HG03135 (cell line): ENCODE data around the gene VOPP1.
A peak's percentile ranks its signal among the peaks of the same experiment; 100 is the strongest.
"Not testable (repeated sequence)": the region's sequence is repeated elsewhere in the genome, so short reads cannot be mapped to it uniquely, and the experiment has no call there.

Experiments used
- ATAC-seq: cut with Tn5 transposase; IDR thresholded peaks from one replicate; pipeline ENCODE4 v1.9.1; 2021; ENCODE audit warnings: mild to moderate bottlenecking, moderate library complexity; ENCODE audit not compliant: unreplicated experiment

VOPP1 gene, protein sequence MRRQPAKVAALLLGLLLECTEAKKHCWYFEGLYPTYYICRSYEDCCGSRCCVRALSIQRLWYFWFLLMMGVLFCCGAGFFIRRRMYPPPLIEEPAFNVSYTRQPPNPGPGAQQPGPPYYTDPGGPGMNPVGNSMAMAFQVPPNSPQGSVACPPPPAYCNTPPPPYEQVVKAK

DNA sequence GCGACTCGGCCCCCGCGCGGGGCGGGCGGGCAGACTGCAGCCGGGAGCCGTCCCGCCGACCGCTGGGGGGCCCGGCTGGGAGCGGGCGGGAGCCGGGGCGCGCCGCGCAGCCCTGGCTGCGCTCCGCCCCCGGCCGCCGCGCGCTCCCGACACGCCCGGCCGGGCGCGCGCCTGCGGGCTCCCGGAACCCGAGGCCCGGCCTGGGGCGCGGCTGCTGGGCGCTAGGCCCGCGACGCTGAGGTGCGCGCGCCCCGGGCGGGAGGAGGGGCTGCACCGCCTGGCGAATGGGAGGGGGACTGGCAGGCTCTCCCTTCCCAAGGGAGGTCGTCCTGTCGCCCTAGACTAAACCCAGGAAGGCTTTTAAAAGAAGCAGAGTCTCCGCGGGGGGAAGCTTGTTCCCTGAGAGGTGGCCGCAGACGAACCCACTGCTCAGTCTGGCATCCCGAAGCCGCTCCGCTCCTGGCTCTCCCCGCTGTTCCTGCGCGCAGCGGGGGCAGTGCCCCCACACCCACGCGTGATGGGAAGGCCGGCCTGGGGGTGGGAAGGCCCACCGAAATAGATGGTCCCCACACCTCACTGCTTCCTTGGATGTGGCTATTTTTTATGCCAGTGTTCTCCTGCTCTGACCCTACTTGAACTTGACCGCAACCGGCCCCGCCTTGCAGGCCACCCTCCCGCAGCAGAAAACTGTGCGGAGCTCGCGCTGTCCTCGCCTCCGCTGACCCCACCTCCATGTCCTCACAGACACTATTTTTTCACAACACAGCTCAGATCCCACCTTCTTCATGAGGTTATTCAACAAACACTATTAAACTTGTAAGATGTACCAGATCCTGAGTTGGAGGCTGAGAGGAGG lies at the start of gene VOPP1:
Gene VOPP1, minus strand, starts transcription at position 125 of the 856 bp plus-strand sequence. CDS start 178 bp downstream, outside the sequence.
- peak; percentile 47 for ATAC-seq

DNA sequence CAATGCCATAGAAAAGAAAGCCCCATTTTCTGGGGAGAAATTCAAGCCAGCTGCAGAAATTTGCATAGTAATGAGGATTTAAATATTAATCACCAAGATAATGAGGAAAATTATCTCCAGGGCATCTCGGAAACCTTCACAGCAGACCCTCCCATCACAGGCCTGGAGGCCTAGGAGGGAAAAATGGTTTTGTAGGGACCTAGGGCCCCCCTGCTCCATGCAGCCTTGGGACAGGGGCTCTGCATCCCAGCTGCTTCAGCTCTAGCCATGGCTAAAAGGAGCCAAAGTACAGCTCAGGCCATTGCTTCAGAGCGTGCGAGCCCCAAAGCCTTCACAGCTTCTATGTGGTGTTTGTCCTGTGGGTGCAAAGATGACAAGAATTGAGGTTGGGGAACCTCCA lies 46.6 kb upstream of the VOPP1 start:
- ATAC-seq = no peak

DNA sequence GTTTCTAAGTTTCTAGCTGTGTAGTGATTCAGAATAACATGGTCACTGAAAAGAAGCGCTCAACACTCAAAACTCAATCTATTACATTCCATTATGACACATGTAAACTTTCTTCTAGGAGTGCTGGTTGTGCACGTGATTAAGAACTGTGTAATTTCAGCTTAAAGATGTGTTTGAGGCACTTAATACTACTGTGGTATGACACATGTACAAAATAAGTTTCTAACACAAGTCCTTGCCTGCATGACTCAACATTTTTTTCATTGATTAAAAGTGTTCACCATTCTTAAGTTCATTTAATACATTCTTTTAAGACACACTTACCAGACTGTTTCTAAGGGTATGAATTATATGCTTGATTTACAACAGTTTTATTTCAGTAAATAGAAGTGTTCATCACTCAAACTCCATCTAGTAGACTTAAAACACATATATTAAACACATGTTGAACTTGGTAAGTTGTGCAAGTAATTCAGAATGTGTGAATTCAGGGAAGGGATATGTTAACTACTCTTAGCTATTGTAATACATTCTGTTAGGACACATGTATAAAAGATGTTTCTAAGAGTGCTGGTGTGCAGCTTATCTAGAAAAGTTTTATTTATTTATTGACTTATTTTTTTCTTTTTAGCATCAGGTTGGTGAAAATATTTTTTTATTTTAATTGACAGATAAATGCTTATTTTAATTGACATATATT lies 42.2 kb upstream of the VOPP1 start:
- not testable (repeated sequence) for ATAC-seq

DNA sequence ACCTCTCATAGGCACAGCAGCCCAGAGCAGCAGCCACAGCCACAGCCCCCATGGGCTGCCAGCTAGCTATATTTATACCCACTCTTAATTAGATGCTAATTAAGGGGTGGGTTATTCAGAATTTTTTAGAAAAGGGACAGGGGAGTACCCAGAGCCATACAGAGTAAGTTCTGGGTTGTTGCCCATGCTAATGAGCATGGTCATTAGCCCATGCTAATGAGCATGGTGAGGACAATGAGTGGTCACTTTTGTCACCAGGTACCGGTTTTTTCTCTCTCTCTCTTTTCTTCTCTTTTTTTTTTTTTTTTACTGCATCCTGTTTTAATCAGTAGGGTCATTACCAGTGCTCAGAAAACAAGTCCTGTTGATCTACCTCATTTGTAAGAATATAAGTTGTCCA lies 37.4 kb upstream of the VOPP1 start:
- ATAC-seq = not testable (repeated sequence)

DNA sequence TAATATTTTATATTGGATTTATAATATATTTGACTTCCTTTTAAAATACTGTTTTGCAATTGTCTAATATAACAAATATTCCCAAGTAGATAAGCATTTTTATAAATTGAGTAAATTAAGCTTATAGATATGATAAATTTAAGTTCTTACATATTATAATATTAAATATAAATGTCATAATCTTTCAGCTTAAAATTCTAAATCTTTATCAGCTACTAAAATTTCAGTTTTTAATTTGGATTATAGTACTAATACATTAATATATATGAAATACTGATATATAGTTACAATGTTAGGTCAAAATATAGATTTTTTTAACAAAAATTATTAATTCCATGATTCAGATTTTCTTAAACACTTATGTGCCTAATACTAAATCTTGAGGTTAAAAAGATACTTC lies 33.4 kb upstream of the VOPP1 start:
- not testable (repeated sequence) for ATAC-seq

DNA sequence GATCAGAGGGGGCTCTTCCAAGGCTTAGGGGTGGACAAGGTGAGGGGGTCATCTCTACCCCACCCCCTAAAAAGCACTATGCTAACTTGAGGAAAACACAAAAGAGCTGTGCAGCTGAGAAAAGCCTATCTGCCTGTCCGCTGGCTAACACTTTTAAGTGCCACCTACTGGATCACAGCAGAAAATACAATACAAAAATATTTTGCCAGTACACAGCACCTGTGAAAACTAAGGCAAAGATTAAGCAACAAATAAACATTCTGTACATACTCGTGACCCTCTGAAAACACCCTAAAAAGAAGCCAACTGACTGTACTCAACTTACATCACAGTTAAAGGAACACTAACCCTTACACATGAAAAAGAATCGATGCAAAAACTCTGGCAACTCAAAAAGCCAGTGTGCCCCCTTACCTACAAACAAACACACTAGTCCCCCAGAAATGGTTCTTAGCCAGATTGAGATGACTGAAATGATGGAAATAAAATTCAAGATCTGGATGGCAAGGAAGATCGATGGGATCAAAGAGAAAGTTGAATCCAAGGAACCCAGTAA lies 25.7 kb upstream of the VOPP1 start:
- ATAC-seq = not testable (repeated sequence)

DNA sequence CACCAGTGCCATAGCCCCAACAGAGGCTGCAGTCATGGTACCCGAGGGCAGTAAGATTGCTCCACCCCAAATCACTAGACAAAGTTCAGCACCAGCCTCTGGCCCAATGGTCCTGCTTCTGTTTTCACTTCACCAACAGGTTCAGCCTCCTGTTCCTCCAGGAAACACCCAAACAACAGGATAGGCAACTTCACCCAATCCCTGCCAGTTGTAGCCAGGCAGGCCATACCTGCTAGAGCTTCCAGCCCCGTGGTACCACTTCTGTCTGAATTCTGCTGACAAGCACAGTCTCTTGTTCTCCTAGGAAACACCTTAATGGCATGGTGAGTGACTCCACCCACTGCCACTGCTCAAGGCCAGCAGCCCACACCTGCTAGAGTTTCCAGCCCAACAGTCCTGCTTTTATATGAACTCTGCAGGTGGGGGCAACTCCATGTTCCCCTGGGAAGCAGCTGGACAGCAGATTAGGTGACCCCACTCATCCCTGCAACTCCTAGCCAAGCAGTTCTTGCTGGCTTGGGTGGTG lies 25.0 kb upstream of the VOPP1 start:
- not testable (repeated sequence) for ATAC-seq

DNA sequence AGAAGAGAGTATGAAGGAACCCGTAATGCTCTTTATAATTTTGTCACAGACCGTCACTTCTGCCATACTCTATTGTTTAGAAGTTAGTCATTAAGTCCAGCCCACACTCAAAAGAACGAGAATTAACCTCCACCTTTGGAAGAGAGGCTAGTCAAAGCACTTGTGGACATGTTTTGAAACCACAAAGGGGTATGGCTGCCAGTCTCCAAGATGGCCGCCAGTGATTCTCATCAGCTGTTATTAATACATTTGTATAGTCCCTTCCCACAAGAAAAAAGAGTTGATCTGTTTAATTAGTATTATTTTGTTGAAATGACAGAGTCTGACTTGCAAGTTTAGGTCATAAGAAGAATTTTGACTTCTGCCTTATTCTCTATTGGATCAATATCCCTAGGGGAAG lies 23.2 kb upstream of the VOPP1 start:
- no peak for ATAC-seq

DNA sequence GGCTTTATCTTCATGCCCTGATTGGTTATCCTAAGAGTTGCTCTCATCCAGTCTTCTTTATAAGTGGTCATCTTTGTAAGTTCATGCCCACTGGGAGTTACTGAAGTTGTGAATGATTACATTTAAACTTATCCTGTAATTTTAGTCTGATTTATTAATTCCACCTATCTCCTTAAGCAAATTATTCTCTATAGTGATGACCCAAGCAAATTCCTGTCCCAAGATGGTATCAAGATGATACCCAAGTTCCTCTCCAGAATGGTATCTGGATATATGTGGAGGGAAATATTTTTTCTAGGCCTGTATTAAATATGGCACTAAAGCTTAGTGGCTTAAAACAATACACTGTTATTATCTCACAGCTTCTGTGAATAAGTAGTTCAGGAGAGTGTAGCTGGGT lies 22.6 kb upstream of the VOPP1 start:
- ATAC-seq = no peak

DNA sequence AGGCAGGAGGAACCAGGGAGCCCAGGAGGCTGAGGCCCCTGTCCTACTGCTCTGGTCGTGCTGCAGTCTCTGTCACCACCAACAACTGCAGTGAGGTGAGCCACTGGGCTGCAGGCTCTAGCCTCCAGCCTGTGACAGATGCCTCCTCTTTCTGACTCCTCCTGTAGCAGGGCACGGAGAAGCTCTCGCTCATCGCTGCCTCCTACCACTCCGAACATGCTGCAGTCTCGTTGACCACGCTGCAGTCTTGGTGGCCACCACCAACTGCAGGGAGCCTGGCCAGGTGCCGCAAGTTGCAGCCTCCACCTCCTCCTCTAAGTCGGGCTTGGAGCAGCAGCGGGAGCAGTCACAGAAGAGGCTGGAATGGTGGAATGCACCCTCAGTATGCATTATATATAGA lies 22.1 kb upstream of the VOPP1 start:
- ATAC-seq = no peak

DNA sequence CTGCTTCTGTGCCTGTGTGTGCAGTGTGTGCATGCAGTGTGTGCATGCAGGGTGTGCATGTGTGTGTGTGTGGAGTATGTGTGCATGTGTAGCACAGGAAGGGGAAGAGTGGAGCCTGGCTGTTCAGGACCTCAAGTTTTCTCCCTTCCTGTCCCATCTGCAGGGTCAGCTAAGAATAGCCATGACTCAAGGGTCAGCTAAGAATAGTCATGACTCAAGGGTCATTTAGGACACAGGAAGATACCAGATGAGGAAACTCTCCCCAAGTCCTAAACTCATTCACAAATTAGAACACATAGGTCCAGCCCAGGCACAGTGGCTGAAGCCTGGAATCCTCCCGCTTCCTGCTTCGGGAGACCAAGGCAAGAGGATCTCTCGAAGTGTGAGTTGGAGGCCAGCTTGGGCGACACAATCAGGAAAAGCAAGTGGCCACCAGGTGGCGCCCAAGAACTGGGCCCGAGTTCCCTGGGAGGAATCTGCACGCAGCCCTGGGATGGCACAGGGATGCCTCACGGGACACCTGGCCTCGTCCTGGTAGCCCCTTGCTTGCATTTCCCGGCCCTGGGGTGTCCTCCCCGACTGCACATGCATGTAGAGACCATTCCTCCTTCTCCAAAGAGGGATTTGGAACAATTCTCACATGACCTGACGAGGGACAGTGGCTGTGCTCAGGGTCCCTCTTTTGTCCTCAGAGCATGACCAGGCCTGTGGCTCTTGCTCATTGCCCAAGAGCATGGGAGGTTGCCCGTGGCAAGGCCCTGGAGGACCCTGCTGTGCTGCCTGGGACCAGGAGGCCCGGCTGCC lies 21.4 kb upstream of the VOPP1 start:
- ATAC-seq = peak; percentile 48

DNA sequence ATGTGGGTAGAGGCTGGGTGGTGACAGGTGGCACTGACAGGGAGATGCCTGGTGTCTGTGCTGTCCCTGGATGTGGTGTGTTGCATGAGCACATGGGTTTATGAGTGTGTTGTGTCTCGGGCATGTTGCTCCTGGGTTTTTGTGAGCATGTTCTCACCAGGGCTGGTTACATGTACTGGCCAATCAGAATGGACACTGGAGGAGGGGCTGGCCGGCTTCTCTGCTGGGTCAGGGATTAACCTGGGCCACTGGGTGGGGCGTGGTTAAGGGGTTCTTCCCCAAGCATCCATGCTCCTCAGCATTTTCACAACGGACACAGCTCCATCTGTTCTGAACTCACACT lies 20.8 kb upstream of the VOPP1 start:
- no peak for ATAC-seq

DNA sequence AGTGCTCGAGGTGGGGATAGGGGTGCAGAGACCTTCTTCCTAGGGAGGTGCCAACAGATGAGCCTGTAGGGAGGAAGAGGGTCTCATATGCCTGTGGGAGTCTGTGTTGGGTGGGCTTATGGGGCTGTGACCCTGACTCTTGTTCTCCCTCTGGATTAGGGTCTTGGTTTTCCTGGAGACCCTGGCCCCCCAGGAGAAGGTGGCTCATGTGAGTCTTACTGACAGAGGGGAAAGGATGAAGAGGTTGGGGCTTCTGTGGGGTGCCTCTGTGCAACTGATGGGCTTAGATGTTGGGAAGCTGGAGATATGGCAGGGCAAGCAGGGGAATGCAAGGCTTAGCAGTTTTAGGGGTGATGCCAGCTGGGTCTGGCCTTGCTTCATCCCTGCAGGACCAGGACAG lies 20.2 kb upstream of the VOPP1 start:
- ATAC-seq = no peak

DNA sequence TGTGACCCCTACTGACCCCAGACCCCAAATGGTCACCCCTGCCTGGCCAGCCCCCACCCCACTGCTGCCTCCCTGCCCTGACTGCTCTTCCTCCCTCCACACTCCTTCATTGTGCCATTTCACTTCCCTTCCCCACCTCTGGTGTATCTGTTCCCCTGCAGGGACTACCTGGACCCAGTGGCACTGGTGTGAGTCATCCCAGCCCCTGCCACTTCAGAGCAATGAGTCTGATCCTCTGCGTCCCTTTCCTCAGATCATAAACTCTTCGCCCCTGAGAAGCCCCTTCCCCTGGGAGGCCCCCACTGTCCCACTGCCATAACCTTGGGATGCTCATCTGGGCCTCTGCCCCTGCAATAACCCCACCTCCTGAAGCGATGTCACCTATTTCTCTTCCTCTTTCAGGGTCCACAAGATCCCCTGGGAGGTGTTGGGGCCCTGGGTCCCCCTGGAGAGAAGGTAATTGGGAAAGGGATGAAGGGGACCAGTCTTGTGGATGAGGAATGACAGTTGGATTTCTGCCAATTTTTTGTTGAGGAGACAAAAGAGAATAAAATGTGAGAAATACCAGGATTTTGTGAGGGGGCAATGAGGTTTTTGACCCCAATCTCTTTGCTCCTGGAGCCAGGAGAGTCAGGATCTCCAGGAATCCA lies 19.1 kb upstream of the VOPP1 start:
- no peak for ATAC-seq

DNA sequence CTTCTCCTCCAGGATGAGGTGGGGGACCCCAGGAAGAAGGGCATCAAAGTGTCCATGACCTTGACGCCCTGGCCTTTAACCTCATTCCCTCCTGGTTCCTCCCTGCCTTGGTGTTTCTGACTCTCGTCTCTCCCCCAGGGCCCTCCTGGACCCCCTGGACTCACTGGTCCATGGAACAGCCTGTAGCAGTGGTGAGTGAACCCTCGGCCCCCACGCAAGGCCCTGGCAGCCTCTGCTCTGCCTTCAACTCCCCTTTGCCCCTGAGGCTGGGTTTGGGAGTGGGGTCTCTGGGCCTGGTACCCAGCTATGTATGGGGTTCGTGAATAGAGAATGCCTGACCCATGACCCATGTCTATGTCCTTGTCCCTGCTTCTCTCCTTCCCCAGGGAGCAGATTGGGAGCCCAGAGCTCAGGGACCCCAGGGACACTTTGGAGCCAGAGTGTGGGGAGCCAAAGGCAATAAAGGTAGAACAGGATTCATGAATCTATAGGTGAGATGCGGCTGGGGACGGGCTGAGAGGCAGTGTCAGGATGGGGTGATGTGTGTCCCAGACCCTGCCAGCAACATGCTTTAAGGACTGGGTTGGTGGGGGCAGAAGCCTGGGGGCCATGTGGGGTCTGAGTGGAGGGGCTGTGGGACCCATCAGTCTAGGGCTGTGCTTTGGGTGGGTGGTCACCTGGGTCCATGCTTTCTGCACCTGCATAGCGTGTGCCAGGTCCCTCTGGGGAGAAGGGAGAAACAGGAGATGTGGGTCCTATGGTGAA lies 18.4 kb upstream of the VOPP1 start:
- ATAC-seq = no peak

DNA sequence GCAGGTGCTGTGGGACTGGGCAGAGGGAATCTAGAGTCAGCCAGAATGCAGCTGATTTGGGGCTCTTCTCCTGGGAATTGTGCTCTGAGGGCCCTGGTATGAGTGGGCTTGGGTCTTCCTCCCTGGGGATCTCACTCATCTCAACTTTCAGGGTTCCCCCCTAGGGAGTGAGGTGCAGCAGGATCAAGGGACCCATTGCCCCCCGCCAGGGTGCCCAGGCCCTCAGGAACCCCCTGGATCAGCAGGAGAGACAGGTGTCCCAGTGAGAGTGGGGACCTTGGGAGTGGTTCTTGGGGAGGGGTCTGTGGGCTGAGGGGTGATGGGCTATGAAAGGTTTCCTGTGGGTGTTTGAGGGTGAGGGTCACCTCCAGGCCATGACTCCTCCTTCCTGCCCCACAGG lies 17.6 kb upstream of the VOPP1 start:
- no peak for ATAC-seq

DNA sequence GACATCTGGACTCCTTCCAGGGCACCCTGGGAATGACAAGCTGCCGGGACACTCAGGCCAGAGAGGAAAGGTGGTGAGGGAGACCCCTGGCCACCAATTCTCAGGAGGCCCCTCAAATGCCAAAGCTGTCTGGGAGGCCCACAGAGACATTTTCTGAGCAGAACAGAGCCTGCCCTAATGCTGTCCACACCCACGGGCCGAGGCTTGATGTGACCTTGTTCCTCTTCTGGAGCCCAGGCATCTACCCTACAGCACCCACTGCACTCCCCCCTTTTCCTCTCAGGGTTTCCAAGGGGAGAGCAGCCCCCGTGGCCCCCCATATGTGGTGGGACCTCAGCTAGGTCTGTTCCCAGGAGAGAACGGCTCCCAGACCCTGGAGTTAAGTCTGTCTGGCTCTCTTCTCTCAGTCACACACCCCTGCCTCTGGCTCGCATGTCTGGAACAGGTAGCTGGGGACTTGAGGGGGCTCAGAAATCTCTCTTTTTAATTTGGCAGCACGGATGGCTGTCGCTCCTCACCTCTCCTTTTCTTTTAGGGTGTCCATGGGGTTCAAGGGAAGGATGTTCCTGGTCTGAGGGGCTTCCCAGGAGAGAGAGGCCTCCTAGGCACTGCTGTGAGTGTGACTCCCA lies 16.8 kb upstream of the VOPP1 start:
- no peak for ATAC-seq

DNA sequence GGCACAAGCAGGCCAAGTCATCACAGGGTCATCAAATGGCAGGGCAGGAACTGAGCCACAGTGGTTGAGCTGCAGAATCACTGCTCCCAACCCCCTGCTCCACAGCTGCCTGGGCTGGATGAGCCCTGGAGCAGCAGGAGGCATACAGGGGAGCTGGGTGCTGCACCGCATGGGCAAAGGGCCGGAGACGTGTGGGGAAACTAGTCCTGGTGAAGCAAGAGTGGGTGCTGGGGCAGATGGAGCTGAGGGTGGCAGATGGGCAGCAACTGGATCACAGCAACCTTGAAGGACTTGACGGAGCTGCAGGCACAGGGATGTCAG lies 16.0 kb upstream of the VOPP1 start:
- ATAC-seq = no peak
